ENCODE results near the gene PRICKLE2.
A peak's percentile ranks its signal among the peaks of the same experiment; 100 is the strongest.

The PRICKLE2 gene

GRCh38 chr3:64218746-64219145 lies 6.5 kb downstream of the PRICKLE2 start:
- DNase-seq (ENCODE audit: low read depth): no peak

- DNase-seq (ENCODE audit: low read depth): no peak
These were observed 6.9 kb downstream of the PRICKLE2 start for GRCh38 chr3:64218329-64218728.

GRCh38 chr3:64216274-64217147 lies 8.8 kb downstream of the PRICKLE2 start:
- no peak for DNase-seq (ENCODE audit: low read depth)

- no peak for DNase-seq (ENCODE audit: low read depth)
These were observed 9.7 kb downstream of the PRICKLE2 start for GRCh38 chr3:64215559-64215958.

GRCh38 chr3:64215103-64215502 lies 10.2 kb downstream of the PRICKLE2 start:
- no peak for DNase-seq (ENCODE audit: low read depth)

GRCh38 chr3:64214381-64215018 lies 10.8 kb downstream of the PRICKLE2 start:
- no peak for DNase-seq (ENCODE audit: low read depth)

- peak; percentile 66 for DNase-seq (ENCODE audit: low read depth)
These were observed 11.3 kb downstream of the PRICKLE2 start for GRCh38 chr3:64213962-64214379.

- DNase-seq (ENCODE audit: low read depth): no peak
These were observed 11.9 kb downstream of the PRICKLE2 start for GRCh38 chr3:64213224-64213878.

GRCh38 chr3:64209866-64210621 lies 15.2 kb downstream of the PRICKLE2 start:
- DNase-seq (ENCODE audit: low read depth): no peak

- DNase-seq (ENCODE audit: low read depth): no peak
These were observed 17.8 kb downstream of the PRICKLE2 start for GRCh38 chr3:64207289-64208080.

GRCh38 chr3:64203969-64204908 lies 21.0 kb downstream of the PRICKLE2 start:
- no peak for DNase-seq (ENCODE audit: low read depth)

- no peak for DNase-seq (ENCODE audit: low read depth)
These were observed 22.1 kb downstream of the PRICKLE2 start for GRCh38 chr3:64203216-64203615.

- no peak for DNase-seq (ENCODE audit: low read depth)
These were observed 25.3 kb downstream of the PRICKLE2 start for GRCh38 chr3:64199932-64200331.

- no peak for DNase-seq (ENCODE audit: low read depth)
These were observed 28.9 kb downstream of the PRICKLE2 start for GRCh38 chr3:64196236-64196929.

- DNase-seq (ENCODE audit: low read depth): no peak
These were observed 29.5 kb downstream of the PRICKLE2 start for GRCh38 chr3:64195789-64196188.

GRCh38 chr3:64191822-64192221 lies 33.4 kb downstream of the PRICKLE2 start:
- no peak for DNase-seq (ENCODE audit: low read depth)

GRCh38 chr3:64190517-64191515 lies 34.5 kb downstream of the PRICKLE2 start:
- DNase-seq (ENCODE audit: low read depth): no peak

Data from HS-27A (cell line).